ENCODE data around the gene LRRN2.

DNA sequence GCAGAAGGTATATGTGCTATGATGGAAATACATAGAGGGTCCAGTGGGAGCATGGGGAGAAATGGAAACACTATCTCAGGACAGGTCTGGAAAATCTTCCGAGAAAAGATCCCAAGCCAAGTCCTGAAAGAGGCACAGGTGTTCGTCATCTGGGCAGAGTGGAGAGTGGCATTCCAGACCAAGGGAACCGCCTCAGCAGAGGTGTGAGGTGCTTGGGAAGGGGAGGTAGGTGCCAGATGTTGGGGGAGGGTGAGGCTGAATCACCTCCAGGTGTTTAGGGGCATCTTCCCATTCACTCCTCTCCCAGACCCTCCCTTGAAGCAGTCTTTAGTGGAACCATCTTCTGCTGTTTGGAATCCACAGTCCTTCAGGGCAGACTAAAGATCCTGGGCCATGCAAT, 23.5 kb upstream of the LRRN2 start:
- TF ChIP-seq TAF1 (IDR thresholded peaks at IDR 0.05; ENCODE audit: low read depth, low read length), result no peak
- TF ChIP-seq POLR2AphosphoS5 (IDR thresholded peaks at IDR 0.05; ENCODE audit: low read depth, low read length), result no peak
- no peak for TF ChIP-seq POLR2A (IDR thresholded peaks at IDR 0.05; ENCODE audit: low read depth, low read length)
- TF ChIP-seq SPI1 (IDR thresholded peaks at IDR 0.05; ENCODE audit: low read depth, low read length), result no peak
- no peak for TF ChIP-seq POU2F2 (IDR thresholded peaks at IDR 0.05; ENCODE audit: low read depth, low read length)

Data from GM12891 (cell line).